HCEC 1CT (cell line): Measurements from ENCODE around the gene UNC119B.

ENCODE experiments used
- DNase-seq: peaks from one replicate; pipeline ENCODE4 v3.0.0-alpha.2; 2017

The UNC119B gene

GRCh38 chr12:120741476-120742421 lies 31.5 kb downstream of the UNC119B start:
- DNase-seq: no peak

GRCh38 chr12:120744922-120745493 lies 34.8 kb downstream of the UNC119B start:
- DNase-seq: no peak

GRCh38 chr12:120748242-120748641 lies 38.0 kb downstream of the UNC119B start:
- no peak for DNase-seq

- DNase-seq: no peak
Observed at GRCh38 chr12:120749256-120749655, 39.0 kb downstream of the UNC119B start.

GRCh38 chr12:120750806-120751205 lies 40.5 kb downstream of the UNC119B start:
- no peak for DNase-seq

- DNase-seq: no peak
Observed at GRCh38 chr12:120751389-120751788, 41.1 kb downstream of the UNC119B start.

GRCh38 chr12:120754792-120755191 lies 44.5 kb downstream of the UNC119B start:
- no peak for DNase-seq

- no peak for DNase-seq
Observed at GRCh38 chr12:120755269-120755668, 45.0 kb downstream of the UNC119B start.

- no peak for DNase-seq
Observed at GRCh38 chr12:120757226-120757742, 47.0 kb downstream of the UNC119B start.

- DNase-seq: no peak
Observed at GRCh38 chr12:120757949-120758348, 47.7 kb downstream of the UNC119B start.

GRCh38 chr12:120758798-120759590 lies 48.7 kb downstream of the UNC119B start:
- DNase-seq: no peak

GRCh38 chr12:120759591-120760348 lies 49.5 kb downstream of the UNC119B start:
- no peak for DNase-seq

- DNase-seq: no peak
Observed at GRCh38 chr12:120760349-120761254, 50.3 kb downstream of the UNC119B start.

- DNase-seq: no peak
Observed at GRCh38 chr12:120761519-120761934, 51.3 kb downstream of the UNC119B start.

GRCh38 chr12:120762086-120762485 lies 51.8 kb downstream of the UNC119B start:
- no peak for DNase-seq

- DNase-seq: no peak
Observed at GRCh38 chr12:120763250-120763649, 53.0 kb downstream of the UNC119B start.

- no peak for DNase-seq
Observed at GRCh38 chr12:120764816-120765215, 54.6 kb downstream of the UNC119B start.

- DNase-seq: no peak
Observed at GRCh38 chr12:120766566-120766965, 56.3 kb downstream of the UNC119B start.

GRCh38 chr12:120767071-120768024 lies 57.1 kb downstream of the UNC119B start:
- DNase-seq: no peak

- no peak for DNase-seq
Observed at GRCh38 chr12:120771097-120771496, 60.8 kb downstream of the UNC119B start.
